ENCODE results near the gene TTF2. TPM values are rescaled to one million over a fixed set of nuclear protein-coding genes. Genes with fewer than 3 reads are reported as not detected.

The TTF2 gene
- total and polyA plus RNA-seq, 7 donors, result 3.6 to 19.3 (median 8.6) TPM

- intact Hi-C loops (cut with DNase I), result loop anchor here (2.0 to 10.0 kb wide), 4 partner anchors 59 to 627 kb away; partner anchors contain the start of gene TENT5C
- H3K4me1 ChIP-seq, result no peaks in the 10 kb centered on the region
- no peaks in the 10 kb centered on the region for H3K36me3 ChIP-seq
- no peaks in the 10 kb centered on the region for H3K9me3 ChIP-seq
- H3K4me3 ChIP-seq, result no peak overlapping the region
- H3K27ac ChIP-seq, result no peak overlapping the region
- no peak for DNase-seq
- H3K27me3 ChIP-seq, result no peaks in the 10 kb centered on the region
- TF ChIP-seq EP300 (IDR thresholded peaks at IDR 0.05) (no peak), POLR2A (IDR thresholded peaks at IDR 0.05) (no peak), POLR2AphosphoS5 (IDR thresholded peaks at IDR 0.05) (no peak), CTCF (IDR thresholded peaks at IDR 0.05) (no peak)
These were observed 67.7 kb downstream of the TTF2 start for GRCh38 chr1:117127795-117128194.

- H3K4me1 ChIP-seq, result no peaks in the 10 kb centered on the region
- intact Hi-C loops (cut with DNase I), result loop anchor here (2.0 to 10.0 kb wide), 4 partner anchors 60 to 626 kb away; partner anchors contain the start of gene TENT5C
- DNase-seq, result no peak
- peak in 2 of 4 experiments; percentile 20 to 46 for TF ChIP-seq CTCF (IDR thresholded peaks at IDR 0.05)
- no peak for TF ChIP-seq POLR2AphosphoS5 (IDR thresholded peaks at IDR 0.05)
- no peaks in the 10 kb centered on the region for H3K9me3 ChIP-seq
- no peaks in the 10 kb centered on the region for H3K27me3 ChIP-seq
- no peaks in the 10 kb centered on the region for H3K36me3 ChIP-seq
- WGBS, 2 donors, result 31 to 32% methylated on average over 5 of the region's 5 CpGs
- H3K27ac ChIP-seq, result no peak overlapping the region
- H3K4me3 ChIP-seq, result no peak overlapping the region
These were observed 68.4 kb downstream of the TTF2 start for GRCh38 chr1:117128323-117129079.

- no peaks in the 10 kb centered on the region for H3K4me1 ChIP-seq
- no peaks in the 10 kb centered on the region for H3K36me3 ChIP-seq
- no peak overlapping the region for H3K4me3 ChIP-seq
- no peak for DNase-seq
- H3K9me3 ChIP-seq, result no peaks in the 10 kb centered on the region
- TF ChIP-seq POLR2AphosphoS5 (IDR thresholded peaks at IDR 0.05) (no peak), POLR2A (IDR thresholded peaks at IDR 0.05) (no peak), EP300 (IDR thresholded peaks at IDR 0.05) (no peak), CTCF (IDR thresholded peaks at IDR 0.05) (no peak)
- intact Hi-C loops (cut with DNase I), result no loop called here
- no peak overlapping the region for H3K27ac ChIP-seq
- H3K27me3 ChIP-seq, result no peaks in the 10 kb centered on the region
- WGBS, 2 donors, result 90 to 91% methylated on average over 4 of the region's 4 CpGs
These were observed 70.4 kb downstream of the TTF2 start for GRCh38 chr1:117130526-117130925.

GRCh38 chr1:117135329-117135728 lies 75.2 kb downstream of the TTF2 start:
- Histone ChIP-seq H3K27ac (no peak overlapping the region), H3K36me3 (no peaks in the 10 kb centered on the region), H3K4me3 (no peak overlapping the region), H3K27me3 (no peaks in the 10 kb centered on the region), H3K4me1 (no peaks in the 10 kb centered on the region), H3K9me3 (no peaks in the 10 kb centered on the region)
- TF ChIP-seq CTCF (IDR thresholded peaks at IDR 0.05), result no peak
- no peak for TF ChIP-seq POLR2A (IDR thresholded peaks at IDR 0.05)
- TF ChIP-seq POLR2AphosphoS5 (IDR thresholded peaks at IDR 0.05), result no peak
- no peak for TF ChIP-seq EP300 (IDR thresholded peaks at IDR 0.05)
- no peak for DNase-seq
- intact Hi-C loops (cut with DNase I), result no loop called here
- 86 to 92% methylated on average over 2 of the region's 2 CpGs for WGBS, 2 donors

- Histone ChIP-seq H3K4me1 (no peaks in the 10 kb centered on the region), H3K27ac (no peak overlapping the region), H3K9me3 (no peaks in the 10 kb centered on the region), H3K4me3 (no peak overlapping the region), H3K36me3 (no peaks in the 10 kb centered on the region), H3K27me3 (no peaks in the 10 kb centered on the region)
- no peak for DNase-seq
- intact Hi-C loops (cut with DNase I), result no loop called here
- TF ChIP-seq CTCF (IDR thresholded peaks at IDR 0.05) (no peak), EP300 (IDR thresholded peaks at IDR 0.05) (no peak), POLR2A (IDR thresholded peaks at IDR 0.05) (no peak), POLR2AphosphoS5 (IDR thresholded peaks at IDR 0.05) (no peak)
- WGBS, 2 donors, result 74% methylated on average over 2 of the region's 2 CpGs
These were observed 76.6 kb downstream of the TTF2 start for GRCh38 chr1:117136749-117137148.

All from sigmoid colon (tissue), 7 donors.